GM12891 (cell line): ENCODE data around the gene EDARADD.

Experiments
- POLR2A ChIP-seq: IDR thresholded peaks from 2 replicates; pipeline ENCODE4 v1.6.1; 2011; ENCODE audit warnings: low read depth, low read length, control low read depth
- SPI1 ChIP-seq: IDR thresholded peaks from 2 replicates; pipeline ENCODE4 v1.6.1; 2011; ENCODE audit warnings: low read depth, low read length, control low read depth
- TAF1 ChIP-seq: IDR thresholded peaks from 2 replicates; pipeline ENCODE4 v1.6.1; 2011; ENCODE audit warnings: low read depth, low read length, control low read depth

GRCh38 chr1:236394879-236395229, 768 bp downstream of the EDARADD start:
- TF ChIP-seq TAF1 (no peak), POLR2A (no peak), SPI1 (no peak)
